IPS-15b (cell line): ENCODE measurements around the gene PARVB.

Source experiments
- H3K27me3 ChIP-seq: one replicate; pipeline ENCODE4 v1.6.1; 2013; ENCODE audit warnings: low read length; ENCODE audit not compliant: control insufficient read depth, insufficient read depth
- H3K36me3 ChIP-seq: one replicate; pipeline ENCODE4 v1.6.1; 2013; ENCODE audit warnings: low read length; ENCODE audit not compliant: control insufficient read depth, insufficient read depth
- H3K4me1 ChIP-seq: one replicate; pipeline ENCODE4 v1.6.1; 2013; ENCODE audit warnings: mild to moderate bottlenecking, low read length; ENCODE audit not compliant: control insufficient read depth, insufficient read depth
- H3K4me3 ChIP-seq: one replicate; pipeline ENCODE4 v1.5.1; 2013; ENCODE audit warnings: low read depth, low read length
- H3K9ac ChIP-seq: one replicate; pipeline ENCODE4 v1.6.1; 2013; ENCODE audit warnings: low read depth, mild to moderate bottlenecking, low read length
- H3K9me3 ChIP-seq: one replicate; pipeline ENCODE4 v1.6.1; 2013; ENCODE audit warnings: mild to moderate bottlenecking, low read length; ENCODE audit not compliant: control insufficient read depth, insufficient read depth

The PARVB gene

GRCh38 chr22:44024288-44024921 is at the start of gene PARVB:
TSS of gene PARVB (plus strand) at chr22:44024302. CDS start at chr22:44024340, 38 bp downstream.
- Histone ChIP-seq H3K36me3 (no peaks in the 10 kb centered on the region), H3K27me3 (no peaks in the 10 kb centered on the region), H3K9me3 (no peaks in the 10 kb centered on the region), H3K9ac (peak within 1 kb of the TSS; percentile 38), H3K4me3 (peak within 1 kb of the TSS; percentile 54), H3K4me1 (no peaks in the 10 kb centered on the region)

GRCh38 chr22:43975041-43975440 is 49.1 kb upstream of the PARVB start:
- peaks cover 62% of the 10 kb centered on the region for H3K36me3 ChIP-seq
- no peaks in the 10 kb centered on the region for H3K27me3 ChIP-seq
- no peak overlapping the region for H3K4me3 ChIP-seq

GRCh38 chr22:43976861-43977795 is 47.0 kb upstream of the PARVB start:
- no peaks in the 10 kb centered on the region for H3K4me1 ChIP-seq
- no peak overlapping the region for H3K9ac ChIP-seq
- peaks cover 64% of the 10 kb centered on the region for H3K36me3 ChIP-seq
- H3K27me3 ChIP-seq = no peaks in the 10 kb centered on the region
- no peaks in the 10 kb centered on the region for H3K9me3 ChIP-seq
- H3K4me3 ChIP-seq = no peak overlapping the region

More at GRCh38 chr22:43975041-43975440, 49.1 kb upstream of the PARVB start:
- Histone ChIP-seq H3K9me3 (no peaks in the 10 kb centered on the region), H3K4me1 (no peaks in the 10 kb centered on the region), H3K9ac (no peak overlapping the region)

- Histone ChIP-seq H3K36me3 (peaks cover 58% of the 10 kb centered on the region), H3K4me1 (no peaks in the 10 kb centered on the region)
Observed at GRCh38 chr22:43978558-43978957, 45.5 kb upstream of the PARVB start.

GRCh38 chr22:43980579-43980978 is 43.5 kb upstream of the PARVB start:
- no peak overlapping the region for H3K9ac ChIP-seq
- H3K36me3 ChIP-seq = peaks cover 47% of the 10 kb centered on the region
- H3K4me3 ChIP-seq = no peak overlapping the region
- no peaks in the 10 kb centered on the region for H3K9me3 ChIP-seq
- no peaks in the 10 kb centered on the region for H3K4me1 ChIP-seq
- H3K27me3 ChIP-seq = no peaks in the 10 kb centered on the region

More at GRCh38 chr22:43978558-43978957, 45.5 kb upstream of the PARVB start:
- H3K4me3 ChIP-seq = no peak overlapping the region
- H3K27me3 ChIP-seq = no peaks in the 10 kb centered on the region
- no peaks in the 10 kb centered on the region for H3K9me3 ChIP-seq
- no peak overlapping the region for H3K9ac ChIP-seq

GRCh38 chr22:43980996-43981395 is 43.1 kb upstream of the PARVB start:
- H3K4me1 ChIP-seq = no peaks in the 10 kb centered on the region
- H3K4me3 ChIP-seq = no peak overlapping the region
- no peak overlapping the region for H3K9ac ChIP-seq
- H3K9me3 ChIP-seq = no peaks in the 10 kb centered on the region
- peaks cover 44% of the 10 kb centered on the region for H3K36me3 ChIP-seq
- H3K27me3 ChIP-seq = no peaks in the 10 kb centered on the region

GRCh38 chr22:43983808-43984207 is 40.3 kb upstream of the PARVB start:
- Histone ChIP-seq H3K9me3 (no peaks in the 10 kb centered on the region), H3K27me3 (no peaks in the 10 kb centered on the region), H3K9ac (no peak overlapping the region), H3K36me3 (peaks cover 33% of the 10 kb centered on the region), H3K4me3 (no peak overlapping the region), H3K4me1 (no peaks in the 10 kb centered on the region)

- H3K4me3 ChIP-seq = no peak overlapping the region
- H3K27me3 ChIP-seq = no peaks in the 10 kb centered on the region
- peaks cover 28% of the 10 kb centered on the region for H3K36me3 ChIP-seq
- no peaks in the 10 kb centered on the region for H3K4me1 ChIP-seq
- no peaks in the 10 kb centered on the region for H3K9me3 ChIP-seq
- H3K9ac ChIP-seq = no peak overlapping the region
Observed at GRCh38 chr22:43985532-43985931, 38.6 kb upstream of the PARVB start.

GRCh38 chr22:43988116-43988820 is 35.8 kb upstream of the PARVB start:
- H3K9ac ChIP-seq = no peak overlapping the region
- H3K4me1 ChIP-seq = no peaks in the 10 kb centered on the region
- H3K4me3 ChIP-seq = no peak overlapping the region
- no peaks in the 10 kb centered on the region for H3K27me3 ChIP-seq
- peaks cover 35% of the 10 kb centered on the region for H3K36me3 ChIP-seq
- no peaks in the 10 kb centered on the region for H3K9me3 ChIP-seq

GRCh38 chr22:43988960-43989359 is 35.1 kb upstream of the PARVB start:
- Histone ChIP-seq H3K4me3 (no peak overlapping the region), H3K4me1 (no peaks in the 10 kb centered on the region), H3K9ac (no peak overlapping the region), H3K27me3 (no peaks in the 10 kb centered on the region), H3K36me3 (peaks cover 32% of the 10 kb centered on the region), H3K9me3 (no peaks in the 10 kb centered on the region)

- H3K4me1 ChIP-seq = no peaks in the 10 kb centered on the region
- H3K27me3 ChIP-seq = no peaks in the 10 kb centered on the region
- H3K4me3 ChIP-seq = no peak overlapping the region
- H3K9ac ChIP-seq = no peak overlapping the region
- H3K36me3 ChIP-seq = peaks cover 40% of the 10 kb centered on the region
- no peaks in the 10 kb centered on the region for H3K9me3 ChIP-seq
Observed at GRCh38 chr22:43990044-43990443, 34.1 kb upstream of the PARVB start.
